K562 (cell line): ENCODE data around the gene IL15RA. TPM values are rescaled to one million over a fixed set of nuclear protein-coding genes. Genes with fewer than 3 reads are reported as not detected.
A peak's percentile ranks its signal among the peaks of the same experiment; 100 is the strongest.

Source experiments
- ARHGAP35 ChIP-seq: fragments of 450-650 bp; IDR thresholded peaks from 2 replicates; pipeline ENCODE4 v1.6.1; 2018; ENCODE audit not compliant: partially characterized antibody
- CBFA2T2 ChIP-seq: fragments of 450-650 bp; conservative IDR thresholded peaks from 2 replicates; pipeline ENCODE4 v1.6.1; 2017; ENCODE audit warnings: mild to moderate bottlenecking
- CREBBP ChIP-seq: IDR thresholded peaks from one replicate; pipeline ENCODE4 v1.6.1; 2012; ENCODE audit warnings: low read depth, mild to moderate bottlenecking, control low read depth, inconsistent platforms, low read length
- DACH1 ChIP-seq: fragments of 450-650 bp; IDR thresholded peaks from 2 replicates; pipeline ENCODE4 v1.6.1; 2018; ENCODE audit not compliant: partially characterized antibody
- DDX20 ChIP-seq: fragments of 450-650 bp; IDR thresholded peaks from 2 replicates; pipeline ENCODE4 v1.6.1; 2016; ENCODE audit warnings: missing genetic modification characterization, low read depth, mild to moderate bottlenecking, missing compliant biosample characterization, moderate library complexity
- EWSR1 ChIP-seq: fragments of 450-650 bp; IDR thresholded peaks from 2 replicates; pipeline ENCODE4 v1.6.1; 2018; ENCODE audit warnings: borderline replicate concordance, mild to moderate bottlenecking, low read depth, moderate library complexity; ENCODE audit not compliant: partially characterized antibody
- FOXJ2 ChIP-seq: fragments of 200-800 bp; sonication (Bioruptor generic); IDR thresholded peaks from 2 replicates; pipeline ENCODE4 v1.6.1; 2016; ENCODE audit warnings: missing genetic modification characterization, missing compliant biosample characterization
- FOXJ3 ChIP-seq: sonication (generic); formaldehyde crosslinking; IDR thresholded peaks from 2 replicates; pipeline ENCODE4 v1.4.0; 2020; ENCODE audit warnings: mild to moderate bottlenecking, missing genetic modification reagents
- JUNB ChIP-seq: fragments of 450-650 bp; formaldehyde crosslinking; conservative IDR thresholded peaks from 2 replicates; pipeline ENCODE4 v1.4.0; 2020; ENCODE audit warnings: mild to moderate bottlenecking
- KDM1A ChIP-seq, 2 experiments: fragments of 450-650 bp; IDR thresholded peaks; 2 replicates each; pipeline ENCODE4 v1.6.1; 2016; ENCODE audit warnings: mild to moderate bottlenecking in 2 of 2
- L3MBTL2 ChIP-seq: fragments of 450-650 bp; IDR thresholded peaks from 2 replicates; pipeline ENCODE4 v1.6.1; 2016; ENCODE audit warnings: mild to moderate bottlenecking, moderate library complexity
- MEF2A ChIP-seq: IDR thresholded peaks from 2 replicates; pipeline ENCODE4 v1.6.1; 2011; ENCODE audit warnings: low read depth, mild to moderate bottlenecking, low read length, moderate library complexity; ENCODE audit not compliant: control insufficient read depth
- NR2F6 ChIP-seq: fragments of 450-650 bp; formaldehyde crosslinking; IDR thresholded peaks from 2 replicates; pipeline ENCODE4 v1.4.0; 2020; ENCODE audit warnings: mild to moderate bottlenecking
- NR4A1 ChIP-seq, 2 experiments: fragments of 250-450 bp in 1 of 2; fragments of 450-650 bp in 1 of 2; sonication (Bioruptor Pico) in 1 of 2; IDR thresholded peaks; 2 replicates each; pipeline versions ENCODE4 v1.4.0 to v1.6.1; 2016 to 2020; ENCODE audit warnings: mild to moderate bottlenecking in 2 of 2, missing compliant biosample characterization in 1 of 2, missing genetic modification characterization in 1 of 2, moderate library complexity in 1 of 2
- RBM39 ChIP-seq: fragments of 200-400 bp; formaldehyde crosslinking; optimal IDR thresholded peaks from 2 replicates; pipeline ENCODE3; 2018; ENCODE audit warnings: low read depth, low read length
- SMAD1 ChIP-seq: fragments of 150-350 bp; IDR thresholded peaks from 2 replicates; pipeline ENCODE4 v1.6.1; 2014; ENCODE audit warnings: low read length, low read depth; ENCODE audit not compliant: partially characterized antibody
- SMARCA5 ChIP-seq: fragments of 450-650 bp; IDR thresholded peaks from 2 replicates; pipeline ENCODE4 v1.6.1; 2016
- TCF7L2 ChIP-seq: fragments of 150-350 bp; IDR thresholded peaks from 2 replicates; pipeline ENCODE4 v1.6.1; 2016; ENCODE audit warnings: low read depth, mild to moderate bottlenecking, low read length, moderate library complexity
- USF1 ChIP-seq: sonication (generic); formaldehyde crosslinking; IDR thresholded peaks from 2 replicates; pipeline ENCODE4 v1.9.0; 2022; ENCODE audit warnings: mild to moderate bottlenecking, missing genetic modification reagents
- ZFP30 ChIP-seq: fragments of 250-450 bp; sonication (Bioruptor Pico); IDR thresholded peaks from 2 replicates; pipeline ENCODE4 v1.8.0; 2022; ENCODE audit warnings: moderate library complexity, mild to moderate bottlenecking, inconsistent platforms, borderline replicate concordance
- ZNF395 ChIP-seq: fragments of 200-800 bp; sonication (Bioruptor generic); IDR thresholded peaks from 2 replicates; pipeline ENCODE4 v1.6.1; 2017; ENCODE audit warnings: missing genetic modification characterization, missing compliant biosample characterization
- ZNF41 ChIP-seq: fragments of 250-450 bp; sonication (Bioruptor Pico); conservative IDR thresholded peaks from 2 replicates; pipeline ENCODE4 v1.4.0; 2020; ENCODE audit warnings: mild to moderate bottlenecking
- polyA plus RNA-seq, 8 experiments: library from polyadenylated mRNA; depleted of rRNA in 4 of 8; stranded (reverse) in 5 of 8; unstranded in 3 of 8; fragments of >200 nt; fragmentation: Nextera tagmentation in 2 of 8; fragmentation: Illumina TruSeq in 1 of 8; extraction: Ambion mirVana in 2 of 8; extraction: Trizol in 1 of 8; gene quantifications; 2 replicates each; pipeline versions ENCODE4 v1.2.1 to v1.2.3, GENCODE V29; 2011 to 2014; ENCODE audit warnings: inconsistent platforms in 1 of 8, missing spikeins in 1 of 8
- total RNA-seq, 7 experiments: library from RNA; depleted of rRNA in 6 of 7; stranded (reverse); fragments of >200 nt in 6 of 7; fragmentation: Illumina TruSeq in 2 of 7; extraction: Trizol in 2 of 7; gene quantifications; 2 replicates each; pipeline versions ENCODE4 v1.2.1 to v1.2.3, GENCODE V29; 2011 to 2021; ENCODE audit warnings: low replicate concordance in 1 of 7
- TF ChIP-seq, protein P1 (sequence below): fragments of 450-650 bp; formaldehyde crosslinking; IDR thresholded peaks from 2 replicates; pipeline ENCODE4 v1.4.0; 2020; ENCODE audit warnings: mild to moderate bottlenecking, mixed read lengths
- TF ChIP-seq, protein P2 (sequence below): fragments of 250-450 bp; sonication (Bioruptor Pico); IDR thresholded peaks from 2 replicates; pipeline ENCODE4 v1.6.1; 2021; ENCODE audit warnings: mild to moderate bottlenecking

Gene IL15RA
- total and polyA plus RNA-seq, 9 of the 15 experiments (the other 6 are each of a cell fraction or from before 2014, with no cell fraction given) = 1.2 to 11.7 (median 8.0) TPM

GRCh38 chr10:6019010-6019782 is 41.9 kb upstream of the IL15RA start (continued):
- no peak for TF ChIP-seq FOXJ3
- 0 out of 2 replicates have a peak, but pooled peaks have one; percentile 25 for TF ChIP-seq SMARCA5
- no peak for TF ChIP-seq ZFP30 (CRISPR knock-in tag)
- peak; percentile 17 for TF ChIP-seq CREBBP
- TF ChIP-seq, protein P1, sequence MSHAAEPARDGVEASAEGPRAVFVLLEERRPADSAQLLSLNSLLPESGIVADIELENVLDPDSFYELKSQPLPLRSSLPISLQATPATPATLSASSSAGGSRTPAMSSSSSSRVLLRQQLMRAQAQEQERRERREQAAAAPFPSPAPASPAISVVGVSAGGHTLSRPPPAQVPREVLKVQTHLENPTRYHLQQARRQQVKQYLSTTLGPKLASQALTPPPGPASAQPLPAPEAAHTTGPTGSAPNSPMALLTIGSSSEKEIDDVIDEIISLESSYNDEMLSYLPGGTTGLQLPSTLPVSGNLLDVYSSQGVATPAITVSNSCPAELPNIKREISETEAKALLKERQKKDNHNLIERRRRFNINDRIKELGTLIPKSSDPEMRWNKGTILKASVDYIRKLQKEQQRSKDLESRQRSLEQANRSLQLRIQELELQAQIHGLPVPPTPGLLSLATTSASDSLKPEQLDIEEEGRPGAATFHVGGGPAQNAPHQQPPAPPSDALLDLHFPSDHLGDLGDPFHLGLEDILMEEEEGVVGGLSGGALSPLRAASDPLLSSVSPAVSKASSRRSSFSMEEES (CRISPR knock-in tag) = no peak
- no peak for TF ChIP-seq EWSR1
- TF ChIP-seq, protein P2, sequence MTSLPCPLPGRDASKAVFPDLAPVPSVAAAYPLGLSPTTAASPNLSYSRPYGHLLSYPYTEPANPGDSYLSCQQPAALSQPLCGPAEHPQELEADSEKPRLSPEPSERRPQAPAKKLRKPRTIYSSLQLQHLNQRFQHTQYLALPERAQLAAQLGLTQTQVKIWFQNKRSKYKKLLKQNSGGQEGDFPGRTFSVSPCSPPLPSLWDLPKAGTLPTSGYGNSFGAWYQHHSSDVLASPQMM (CRISPR knock-in tag) = no peak
- no peak for TF ChIP-seq CBFA2T2
- TF ChIP-seq JUNB (CRISPR knock-in tag) = no peak
- no peak for TF ChIP-seq KDM1A (IDR thresholded peaks at IDR 0.05)
- TF ChIP-seq MEF2A = no peak
- TF ChIP-seq L3MBTL2 = peak; percentile 61
- TF ChIP-seq TCF7L2 = no peak
- no peak for TF ChIP-seq NR2F6 (CRISPR knock-in tag)
- no peak for TF ChIP-seq SMAD1
- no peak for TF ChIP-seq RBM39
- TF ChIP-seq DDX20 = no peak
- no peak for TF ChIP-seq ZNF41
- TF ChIP-seq NR4A1 (CRISPR knock-in tag; IDR thresholded peaks at IDR 0.05) = no peak
- TF ChIP-seq NR4A1 (tag; IDR thresholded peaks at IDR 0.05) = no peak
- peak; percentile 45 for TF ChIP-seq USF1 (CRISPR knock-in tag)
- TF ChIP-seq FOXJ2 (tag) = peak; percentile 52; the same call in 1 of the 2 replicates
- no peak for TF ChIP-seq ZNF395 (CRISPR knock-in tag)
- TF ChIP-seq ARHGAP35 = no peak
- peak; percentile 18 for TF ChIP-seq DACH1
